Nephron progenitor cell (in vitro differentiated cells): ENCODE data around the gene APOL2.
"Not testable (repeated sequence)": the region's sequence is repeated elsewhere in the genome, so short reads cannot be mapped to it uniquely, and the experiment has no call there.

Source experiments
- DNase-seq: peaks from one replicate; pipeline ENCODE4 v3.0.0; 2021
- H3K27ac Mint-ChIP-seq: 2 replicates; pipeline ENCODE4 v1.8.0; 2021; ENCODE audit warnings: mild to moderate bottlenecking, moderate library complexity, mixed read lengths
- H3K27me3 Mint-ChIP-seq: 2 replicates; pipeline ENCODE4 v1.8.0; 2021; ENCODE audit warnings: mild to moderate bottlenecking, low read depth, mixed read lengths; ENCODE audit not compliant: poor library complexity
- H3K36me3 Mint-ChIP-seq: 2 replicates; pipeline ENCODE4 v1.8.0; 2021; ENCODE audit warnings: low read depth, mixed read lengths
- H3K4me1 Mint-ChIP-seq: 2 replicates; pipeline ENCODE4 v1.8.0; 2021; ENCODE audit warnings: mixed read lengths
- H3K4me3 Mint-ChIP-seq: 2 replicates; pipeline ENCODE4 v1.8.0; 2021; ENCODE audit warnings: mild to moderate bottlenecking, moderate library complexity, mixed read lengths
- H3K9me3 Mint-ChIP-seq: 2 replicates; pipeline ENCODE4 v1.8.0; 2021; ENCODE audit warnings: mild to moderate bottlenecking, moderate library complexity, mixed read lengths
- TF ChIP-seq, protein P1 (sequence below): fragments of 200-600 bp; sonication (generic); IDR thresholded peaks from 2 replicates; pipeline ENCODE4 v1.5.0; 2021; ENCODE audit warnings: antibody characterized with exemption

Gene APOL2

DNA sequence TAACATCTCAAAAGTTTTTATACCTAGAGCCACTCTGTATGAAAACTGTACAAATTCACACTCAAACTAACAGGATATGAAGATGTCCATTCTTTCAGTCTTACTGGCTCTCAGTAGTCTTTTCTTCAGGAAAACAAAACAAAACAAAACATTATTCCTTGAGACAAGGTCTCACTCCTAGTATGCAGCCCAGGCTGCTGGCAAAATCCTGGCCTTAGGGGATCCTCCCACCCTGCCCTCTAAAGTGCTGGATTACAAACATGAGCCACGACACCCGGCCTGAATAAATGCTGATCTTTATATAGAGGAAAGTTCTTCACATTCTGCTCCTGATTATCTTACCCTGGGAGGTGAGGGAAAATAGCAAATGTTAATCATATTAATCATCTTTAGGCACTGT, 5.1 kb downstream of the APOL2 start:
- H3K27ac Mint-ChIP-seq = no peak overlapping the region
- H3K9me3 Mint-ChIP-seq = peaks cover 10% of the 10 kb centered on the region
- no peak for DNase-seq
- H3K27me3 Mint-ChIP-seq = peaks cover 10% of the 10 kb centered on the region
- H3K36me3 Mint-ChIP-seq = peaks cover 26% of the 10 kb centered on the region
- H3K4me1 Mint-ChIP-seq = peaks cover 39% of the 10 kb centered on the region
- TF ChIP-seq, protein P1, sequence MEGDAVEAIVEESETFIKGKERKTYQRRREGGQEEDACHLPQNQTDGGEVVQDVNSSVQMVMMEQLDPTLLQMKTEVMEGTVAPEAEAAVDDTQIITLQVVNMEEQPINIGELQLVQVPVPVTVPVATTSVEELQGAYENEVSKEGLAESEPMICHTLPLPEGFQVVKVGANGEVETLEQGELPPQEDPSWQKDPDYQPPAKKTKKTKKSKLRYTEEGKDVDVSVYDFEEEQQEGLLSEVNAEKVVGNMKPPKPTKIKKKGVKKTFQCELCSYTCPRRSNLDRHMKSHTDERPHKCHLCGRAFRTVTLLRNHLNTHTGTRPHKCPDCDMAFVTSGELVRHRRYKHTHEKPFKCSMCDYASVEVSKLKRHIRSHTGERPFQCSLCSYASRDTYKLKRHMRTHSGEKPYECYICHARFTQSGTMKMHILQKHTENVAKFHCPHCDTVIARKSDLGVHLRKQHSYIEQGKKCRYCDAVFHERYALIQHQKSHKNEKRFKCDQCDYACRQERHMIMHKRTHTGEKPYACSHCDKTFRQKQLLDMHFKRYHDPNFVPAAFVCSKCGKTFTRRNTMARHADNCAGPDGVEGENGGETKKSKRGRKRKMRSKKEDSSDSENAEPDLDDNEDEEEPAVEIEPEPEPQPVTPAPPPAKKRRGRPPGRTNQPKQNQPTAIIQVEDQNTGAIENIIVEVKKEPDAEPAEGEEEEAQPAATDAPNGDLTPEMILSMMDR = no peak
- H3K4me3 Mint-ChIP-seq = no peak overlapping the region

DNA sequence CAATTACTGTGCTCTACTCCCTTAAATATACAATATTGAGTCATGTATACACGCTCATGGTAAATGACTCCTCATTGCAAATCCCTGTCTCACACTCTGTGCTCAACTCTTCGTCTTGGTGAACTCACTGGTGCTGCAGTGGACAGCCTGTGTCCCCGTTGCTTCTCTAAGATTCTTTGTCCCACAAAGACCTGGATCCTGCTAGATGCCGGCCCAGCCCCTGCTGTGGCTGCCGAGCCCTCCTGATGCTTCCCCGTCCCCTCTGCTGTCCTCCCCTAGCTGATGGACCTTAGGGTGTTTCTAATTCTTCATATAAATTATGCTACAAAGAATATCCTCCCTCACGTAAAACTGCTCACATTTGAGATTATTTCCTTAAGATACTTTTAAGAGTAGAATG, 5.5 kb downstream of the APOL2 start:
- H3K4me1 Mint-ChIP-seq = peaks cover 37% of the 10 kb centered on the region
- H3K36me3 Mint-ChIP-seq = peaks cover 26% of the 10 kb centered on the region

DNA sequence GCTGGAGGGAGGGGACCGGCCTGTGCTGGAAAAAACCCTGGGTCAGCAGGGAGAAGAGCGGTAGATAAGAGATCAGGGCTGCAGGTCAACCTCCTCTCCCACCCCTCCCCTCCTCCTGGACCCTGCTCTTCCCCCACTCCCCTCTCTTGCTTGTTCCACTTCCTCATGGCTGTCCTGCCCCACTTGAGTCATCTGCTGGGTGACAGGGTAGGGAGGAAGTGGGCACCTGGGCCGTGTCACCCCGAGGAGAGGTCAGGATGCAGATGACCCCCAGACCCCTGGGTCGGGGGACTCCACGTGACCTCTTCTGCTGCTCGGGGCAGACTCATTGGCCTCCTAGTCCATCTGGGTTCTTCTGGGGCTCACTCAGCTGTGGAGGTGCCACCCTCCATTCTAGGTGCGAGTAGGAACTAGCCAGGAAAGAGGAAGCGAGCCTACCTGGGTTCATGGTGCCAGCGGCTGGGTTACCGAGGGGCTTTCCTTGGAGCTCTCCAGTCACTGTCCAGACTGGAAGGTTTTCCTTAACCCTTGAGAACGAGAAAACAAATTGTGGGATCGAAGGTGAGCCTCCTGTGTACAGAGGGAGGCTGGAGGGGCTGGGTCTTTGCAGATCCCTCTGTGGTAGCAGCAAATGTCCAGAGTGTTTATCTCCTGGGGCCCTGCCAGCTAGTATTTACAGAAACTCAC, 6.5 kb downstream of the APOL2 start:
- TF ChIP-seq, protein P1 = no peak
- Mint-ChIP-seq H3K36me3 (peaks cover 26% of the 10 kb centered on the region), H3K9me3 (peaks cover 10% of the 10 kb centered on the region), H3K27me3 (peaks cover 13% of the 10 kb centered on the region), H3K4me1 (peaks cover 29% of the 10 kb centered on the region), H3K27ac (no peak overlapping the region), H3K4me3 (no peak overlapping the region)
- no peak for DNase-seq

More for the DNA sequence above, 5.5 kb downstream of the APOL2 start:
- Mint-ChIP-seq H3K27me3 (peaks cover 13% of the 10 kb centered on the region), H3K9me3 (peaks cover 10% of the 10 kb centered on the region), H3K4me3 (no peak overlapping the region), H3K27ac (no peak overlapping the region)
- TF ChIP-seq, protein P1 = no peak
- no peak for DNase-seq

DNA sequence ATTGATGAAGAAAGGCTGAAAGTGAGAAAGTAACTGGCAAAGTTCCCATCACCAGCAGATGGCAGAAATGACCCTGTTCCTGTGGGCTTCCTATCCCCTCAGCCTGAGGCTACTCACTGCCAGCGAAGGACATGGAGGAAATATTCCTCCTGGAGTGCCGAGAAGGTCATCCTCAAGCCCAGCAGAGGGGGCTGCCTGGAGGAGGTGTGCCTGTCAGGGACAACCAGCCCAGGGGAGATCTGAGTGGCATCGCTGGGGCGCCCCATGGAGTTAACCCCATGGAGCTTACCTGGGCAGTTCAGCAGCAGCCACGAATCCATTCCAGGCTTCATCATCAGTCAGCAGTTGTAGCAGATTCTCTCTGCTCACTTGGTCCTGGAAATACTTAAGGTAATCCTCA, 8.3 kb downstream of the APOL2 start:
- not testable (repeated sequence) for H3K27me3 Mint-ChIP-seq, DNase-seq, H3K9me3 Mint-ChIP-seq, H3K4me3 Mint-ChIP-seq
- H3K4me1 Mint-ChIP-seq = peaks cover 25% of the 10 kb centered on the region
- peaks cover 23% of the 10 kb centered on the region for H3K36me3 Mint-ChIP-seq
- H3K27ac Mint-ChIP-seq = peak overlapping the region; percentile 13

DNA sequence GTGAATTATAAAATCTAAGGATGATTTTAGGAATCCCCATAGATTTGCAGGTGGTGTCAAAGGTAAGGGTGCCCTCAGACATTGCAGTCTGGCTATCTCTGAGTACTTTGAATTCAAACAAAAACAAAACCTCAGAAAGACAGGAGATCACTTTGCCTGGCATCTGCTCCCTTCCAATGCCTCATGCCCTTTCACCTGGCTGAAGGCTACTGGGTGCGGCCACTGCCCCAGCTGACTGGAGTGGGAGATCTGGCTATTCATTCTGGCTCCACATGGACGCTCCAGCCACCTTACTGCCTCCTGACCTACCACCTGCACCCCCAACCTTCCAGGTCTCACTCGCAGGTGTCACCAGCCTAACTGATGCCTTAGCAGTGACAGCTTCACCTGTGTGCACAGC, 9.7 kb downstream of the APOL2 start:
- Mint-ChIP-seq H3K36me3 (peaks cover 10% of the 10 kb centered on the region), H3K4me1 (peaks cover 25% of the 10 kb centered on the region)
- H3K27me3 Mint-ChIP-seq, H3K9me3 Mint-ChIP-seq, H3K27ac Mint-ChIP-seq, DNase-seq, H3K4me3 Mint-ChIP-seq: not testable (repeated sequence)

DNA sequence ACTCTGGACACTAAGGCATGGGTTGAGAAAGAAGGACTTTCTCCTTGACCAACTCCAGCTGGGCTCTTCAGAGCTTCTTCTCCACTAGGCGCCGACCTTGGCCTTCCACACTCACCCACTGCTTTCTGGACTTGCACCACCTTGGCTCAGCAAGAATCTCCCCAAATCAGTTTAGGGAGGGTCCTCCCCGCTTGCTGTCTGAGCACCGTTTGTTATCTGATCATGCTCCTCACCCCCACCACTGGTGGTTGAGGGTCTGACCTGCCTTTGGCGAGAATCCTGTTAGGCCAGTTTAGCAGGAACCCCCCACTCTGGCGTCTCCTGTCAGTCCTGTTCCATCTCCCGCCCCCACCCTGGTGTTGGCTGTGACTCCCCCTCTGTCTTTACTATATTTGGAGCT, 10.4 kb downstream of the APOL2 start:
- no peak for DNase-seq
- Mint-ChIP-seq H3K4me1 (peaks cover 19% of the 10 kb centered on the region), H3K9me3 (no peaks in the 10 kb centered on the region), H3K27ac (no peak overlapping the region), H3K36me3 (peaks cover 10% of the 10 kb centered on the region), H3K27me3 (peaks cover 5% of the 10 kb centered on the region), H3K4me3 (no peak overlapping the region)
- TF ChIP-seq, protein P1 = no peak

DNA sequence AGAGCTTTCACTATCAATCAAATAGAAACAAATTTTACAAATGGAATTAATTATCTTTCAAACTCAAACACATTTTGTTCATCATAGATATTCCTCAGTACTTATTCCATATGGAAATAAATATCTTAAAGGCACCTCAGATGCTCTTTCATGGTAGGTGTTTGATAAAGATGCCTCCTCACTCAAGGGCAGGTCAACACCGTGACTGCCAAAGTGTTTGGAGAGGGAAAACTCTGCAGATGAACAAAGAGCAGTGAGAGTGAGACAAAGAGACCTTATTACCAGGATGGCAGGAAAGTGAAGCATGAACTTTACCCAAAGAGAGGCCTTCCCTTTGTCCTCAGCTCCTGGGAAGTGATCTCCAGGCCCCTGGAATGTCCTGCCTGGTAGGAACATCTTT, 11.0 kb downstream of the APOL2 start:
- H3K27ac Mint-ChIP-seq, DNase-seq, H3K9me3 Mint-ChIP-seq, H3K27me3 Mint-ChIP-seq, H3K4me3 Mint-ChIP-seq: not testable (repeated sequence)
- Mint-ChIP-seq H3K36me3 (peaks cover 10% of the 10 kb centered on the region), H3K4me1 (peaks cover 13% of the 10 kb centered on the region)
